Measurements from ENCODE around the gene CLEC6A. TPM values are rescaled to one million over a fixed set of nuclear protein-coding genes. Genes with fewer than 3 reads are reported as not detected.
A peak's percentile ranks its signal among the peaks of the same experiment; 100 is the strongest.
"Not testable (repeated sequence)": the region's sequence is repeated elsewhere in the genome, so short reads cannot be mapped to it uniquely, and the experiment has no call there.

CLEC6A gene
- total RNA-seq, result not detected

- no peak for DNase-seq
Observed at GRCh38 chr12:8455727-8456360, at the start of gene CLEC6A. TSS of gene CLEC6A (plus strand) at chr12:8455962. CDS start at chr12:8456112, 150 bp downstream.

- not testable (repeated sequence) for DNase-seq
Observed at GRCh38 chr12:8419576-8419975, 36.2 kb upstream of the CLEC6A start.

DNA sequence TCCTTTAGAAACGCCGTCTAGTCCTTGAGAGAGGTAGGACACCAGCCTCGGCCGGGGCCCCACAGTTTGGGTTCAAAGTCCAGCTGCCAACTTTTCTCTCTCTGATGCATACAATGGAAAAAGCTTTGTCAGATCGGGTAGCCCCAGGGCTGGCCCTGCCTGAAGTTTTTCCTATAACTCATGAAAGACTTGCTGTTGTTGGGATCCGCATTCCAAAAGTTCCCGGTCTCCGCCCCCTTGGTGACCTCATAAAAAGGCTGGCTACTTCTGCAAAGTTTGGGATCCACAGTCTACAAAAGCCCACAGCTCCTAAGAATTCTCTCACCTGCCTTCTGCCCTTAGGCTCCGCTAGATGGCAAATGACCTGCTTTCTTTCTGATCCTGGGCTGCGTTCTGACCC lies 35.3 kb upstream of the CLEC6A start:
- DNase-seq, result no peak

DNA sequence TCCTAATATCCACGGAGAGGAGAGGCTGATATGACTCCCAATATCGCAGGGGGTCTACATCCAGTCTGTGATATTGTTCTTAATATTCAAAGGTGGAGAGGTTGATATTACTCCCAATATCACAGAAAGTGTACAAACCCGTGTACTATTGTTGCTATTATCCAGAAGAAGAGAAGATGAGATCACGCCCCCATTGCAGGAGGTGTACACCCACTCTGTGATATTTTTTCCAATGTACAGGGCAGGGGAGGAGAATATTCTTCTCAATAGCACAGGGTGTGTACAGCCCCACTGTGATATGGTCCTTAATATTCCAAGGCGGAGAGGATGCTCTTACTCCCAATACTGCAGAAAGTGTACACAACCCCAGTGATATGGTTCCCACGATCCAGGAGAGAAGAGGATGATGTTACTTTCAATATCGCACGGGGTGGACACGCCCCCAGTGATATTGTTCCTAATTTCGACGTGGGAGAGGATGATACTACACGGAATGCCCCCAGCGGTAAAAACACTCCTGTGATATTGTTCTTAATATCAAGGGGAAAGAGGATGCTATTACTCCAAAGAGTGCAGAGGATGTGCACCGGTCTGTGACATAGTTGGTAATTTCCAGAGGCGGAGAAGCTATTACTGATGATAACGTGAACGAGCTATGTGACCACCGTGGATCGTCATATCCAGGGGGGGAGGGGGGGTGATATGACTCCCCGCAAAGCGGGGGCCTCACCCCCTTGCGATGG lies 11.1 kb upstream of the CLEC6A start:
- DNase-seq, result not testable (repeated sequence)

- no peak for DNase-seq
Observed at GRCh38 chr12:8445731-8446130, 10.0 kb upstream of the CLEC6A start.

GRCh38 chr12:8446642-8447547 lies 8.9 kb upstream of the CLEC6A start:
- peak; percentile 0 for DNase-seq

DNA sequence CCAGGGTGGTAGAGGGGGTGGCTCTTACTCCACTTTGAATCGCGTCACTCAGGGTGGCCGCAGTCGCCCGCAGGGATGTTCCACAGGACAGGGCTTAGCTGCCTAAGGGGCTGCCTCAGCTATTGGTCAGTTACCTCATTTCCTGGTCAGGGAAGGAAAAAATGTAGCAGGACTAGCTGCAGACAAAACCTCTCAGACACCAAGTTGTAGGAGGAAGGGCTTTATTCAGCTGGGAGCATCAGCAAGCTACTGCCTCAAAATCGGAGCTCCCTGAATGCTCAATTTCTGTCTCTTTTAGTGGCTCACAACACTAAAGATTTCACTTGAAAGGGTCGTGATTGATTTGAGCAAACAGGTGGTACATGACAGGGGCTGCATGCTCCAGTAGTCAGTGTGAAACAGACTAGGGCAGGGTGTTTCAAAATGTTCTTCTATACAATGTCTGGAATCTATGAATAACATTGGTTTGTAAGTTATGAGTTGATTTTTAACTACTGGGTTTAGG lies 6.4 kb upstream of the CLEC6A start:
- peak; percentile 46 for DNase-seq

- DNase-seq, result no peak
Observed at GRCh38 chr12:8452036-8452435, 3.7 kb upstream of the CLEC6A start.

DNA sequence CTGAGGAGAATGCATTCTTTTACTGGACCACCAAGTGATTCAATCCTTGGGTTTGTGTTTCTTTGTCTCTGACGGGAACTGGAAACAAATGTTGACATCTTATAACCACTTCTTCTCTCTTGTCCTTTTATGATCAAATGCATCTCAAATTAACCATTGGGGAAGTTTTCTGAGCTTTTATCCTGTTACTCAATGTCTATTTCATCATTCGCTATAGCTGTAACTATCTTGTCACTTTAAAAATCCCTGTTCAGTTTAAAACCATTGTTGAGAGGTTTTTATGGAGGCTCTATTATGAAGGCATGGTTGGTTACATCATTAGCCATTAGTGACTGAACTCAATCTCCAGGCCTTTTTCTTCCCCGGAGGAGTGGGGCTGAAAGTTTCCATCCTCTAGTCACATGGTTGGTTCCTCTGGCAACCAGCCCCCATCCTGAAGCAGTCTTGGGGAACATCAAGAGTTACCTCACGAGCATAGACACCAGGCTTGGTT lies 2.7 kb upstream of the CLEC6A start:
- no peak for DNase-seq

DNA sequence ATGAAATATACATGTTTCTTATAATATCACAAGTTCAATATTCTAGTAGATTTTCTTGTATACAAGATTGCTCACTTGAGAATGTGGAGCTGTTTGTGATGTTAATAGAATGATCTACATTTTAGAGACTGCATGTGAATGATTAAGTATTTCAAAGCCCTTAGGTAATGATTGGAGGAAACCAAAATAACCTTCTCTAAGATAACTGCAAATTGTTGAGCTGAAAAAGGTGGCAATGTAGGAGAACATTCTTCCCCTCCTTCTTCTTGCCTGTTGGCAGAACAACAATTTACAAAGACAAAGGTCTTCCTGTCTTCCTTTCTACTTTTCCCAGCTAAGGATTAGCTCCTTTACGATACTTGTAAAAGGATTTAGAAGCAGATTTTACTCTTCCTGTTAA lies 2.0 kb upstream of the CLEC6A start:
- DNase-seq, result no peak

GRCh38 chr12:8455271-8455670 lies 491 bp upstream of the CLEC6A start:
- DNase-seq, result no peak

DNA sequence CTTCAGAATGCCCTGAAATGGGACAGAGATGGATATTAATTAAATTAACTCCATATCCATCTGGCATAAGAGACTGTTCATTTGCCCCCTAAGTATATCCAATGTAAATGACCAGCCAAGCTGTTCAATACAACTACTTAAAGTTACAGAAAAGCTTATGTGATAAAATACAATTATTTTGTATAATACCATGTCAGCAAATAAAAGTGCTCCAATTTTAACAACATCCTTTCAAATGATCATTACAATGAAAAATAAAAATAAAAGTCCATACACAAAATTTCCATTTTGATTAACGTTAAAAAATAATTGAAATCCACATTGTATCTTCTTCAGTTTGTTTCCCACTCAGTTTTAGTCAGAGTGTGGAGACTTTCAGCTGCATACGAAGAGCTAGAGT lies 5.7 kb downstream of the CLEC6A start:
- DNase-seq, result no peak

DNA sequence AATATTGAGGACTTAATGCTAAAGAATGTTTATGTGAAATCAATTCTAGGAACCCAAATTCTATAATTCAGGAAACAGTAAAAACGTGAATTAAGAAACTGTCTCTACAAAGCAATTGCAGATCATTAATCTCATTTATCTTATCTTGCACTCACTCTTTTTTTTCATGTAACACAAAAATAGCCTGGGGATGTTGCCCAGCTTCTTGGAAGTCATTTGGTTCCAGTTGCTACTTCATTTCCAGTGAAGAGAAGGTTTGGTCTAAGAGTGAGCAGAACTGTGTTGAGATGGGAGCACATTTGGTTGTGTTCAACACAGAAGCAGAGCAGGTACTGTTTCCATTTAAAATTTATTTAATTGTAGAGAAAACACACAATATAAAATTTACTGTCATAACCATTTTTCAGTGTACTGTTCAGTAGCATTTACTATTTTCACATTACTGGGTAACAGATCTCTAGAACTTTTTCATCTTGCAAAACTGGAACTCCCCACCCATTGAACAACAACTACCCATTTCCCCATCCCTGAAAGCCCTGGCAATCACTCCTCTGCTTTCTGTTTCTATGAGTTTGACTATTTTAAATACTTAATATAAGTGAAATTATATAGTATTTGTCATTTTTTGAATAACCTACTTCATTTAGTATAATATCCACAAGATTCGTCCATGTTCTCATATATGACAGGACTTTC lies 9.7 kb downstream of the CLEC6A start:
- no peak for DNase-seq

DNA sequence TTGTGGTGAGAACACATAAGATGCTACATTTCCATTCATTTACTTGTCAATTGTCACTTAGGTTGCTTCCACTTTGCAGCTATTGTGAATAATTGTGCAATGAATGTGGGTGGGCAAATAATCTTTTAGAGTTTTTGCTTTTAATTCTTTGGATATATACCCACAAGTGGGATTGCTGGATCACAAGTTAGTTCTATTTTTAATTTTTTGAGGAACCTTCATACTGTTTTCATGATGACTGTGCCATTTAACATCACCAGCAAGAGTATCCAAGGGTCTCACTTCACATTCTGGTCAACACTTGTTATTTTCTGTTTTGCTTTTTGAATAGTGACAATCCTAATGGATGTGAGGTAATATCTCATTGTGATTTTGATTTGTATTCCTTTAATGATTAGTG lies 10.5 kb downstream of the CLEC6A start:
- DNase-seq, result no peak

DNA sequence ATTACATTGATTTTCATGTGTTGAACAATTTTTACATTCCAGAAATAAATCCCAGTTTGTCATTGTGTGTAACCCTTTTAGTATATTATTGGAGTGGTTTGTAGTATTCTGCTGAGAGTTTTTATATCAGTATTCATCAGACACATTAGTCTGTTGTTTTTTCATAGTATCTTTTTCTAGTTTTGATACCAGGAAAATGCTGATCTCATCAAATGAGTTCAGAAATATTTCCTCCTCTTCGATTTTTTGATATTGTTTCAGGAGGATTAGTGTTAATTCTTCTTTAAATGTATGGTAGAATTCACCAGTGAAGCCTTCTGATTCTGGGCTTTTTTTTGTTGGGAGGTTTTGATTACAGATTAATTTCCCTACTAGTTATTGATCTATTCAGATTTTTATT lies 15.3 kb downstream of the CLEC6A start:
- no peak for DNase-seq

- no peak for DNase-seq
Observed at GRCh38 chr12:8475508-8476203, 19.9 kb downstream of the CLEC6A start.

GRCh38 chr12:8482571-8483061 lies 26.9 kb downstream of the CLEC6A start:
- no peak for DNase-seq

GRCh38 chr12:8483079-8483478 lies 27.3 kb downstream of the CLEC6A start:
- DNase-seq, result no peak

DNA sequence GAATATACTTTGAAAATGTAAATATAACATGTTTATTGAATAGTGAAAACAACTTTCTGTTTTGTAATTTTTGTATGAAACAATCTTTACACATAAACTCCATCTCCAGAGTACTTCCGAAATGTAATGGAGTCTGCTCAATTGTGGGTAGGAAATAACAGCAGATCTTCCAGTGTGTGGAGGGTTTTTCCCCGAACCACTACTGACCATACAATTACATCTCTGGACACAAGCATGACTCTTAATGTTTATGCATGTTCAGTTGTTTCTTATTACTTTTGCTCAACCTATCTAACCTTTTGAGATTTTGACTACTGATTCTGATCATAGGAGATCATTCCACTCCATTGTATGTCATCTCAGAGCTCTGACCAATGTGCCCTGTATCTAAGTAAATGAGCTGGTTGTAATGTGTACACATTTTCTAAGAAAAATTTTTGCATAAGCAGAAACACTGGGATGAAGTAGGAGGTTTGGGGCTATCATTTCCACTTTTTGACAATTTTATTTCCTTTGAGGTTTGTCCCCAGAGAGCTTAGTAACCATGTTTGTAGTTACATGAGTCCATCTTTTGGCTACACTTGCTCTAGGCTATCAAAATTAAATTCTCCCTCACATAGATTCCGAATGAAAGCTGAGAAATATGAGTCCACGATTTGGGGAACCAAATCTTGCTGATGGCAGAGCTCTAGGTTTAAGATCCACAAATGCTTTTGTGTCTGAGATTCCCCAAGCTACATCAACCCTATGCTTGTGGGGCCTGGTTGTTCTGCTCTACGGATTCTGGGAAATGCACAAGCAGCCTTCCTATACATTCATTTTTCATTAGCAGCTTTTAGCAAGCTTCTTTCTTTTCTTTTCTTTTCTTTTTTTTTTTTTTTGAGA lies 36.1 kb downstream of the CLEC6A start:
- DNase-seq, result no peak

- DNase-seq, result peak; percentile 9
Observed at GRCh38 chr12:8493084-8493483, 37.3 kb downstream of the CLEC6A start.

Data from tongue (tissue), 2 donors.